GM12865 (cell line): ENCODE results near the gene F11.

Source experiments
- DNase-seq: peaks from one replicate; pipeline ENCODE4 v3.0.0; 2010; ENCODE audit warnings: low read depth
- H3K4me3 ChIP-seq: 2 replicates; pipeline ENCODE4 v1.5.1; 2011; ENCODE audit warnings: mild to moderate bottlenecking, low read depth, low read length, control low read depth
- CTCF ChIP-seq: IDR thresholded peaks from 2 replicates; pipeline ENCODE4 v1.5.1; 2011; ENCODE audit warnings: low read length, control low read depth, low read depth, inconsistent platforms; ENCODE audit not compliant: insufficient read depth; ENCODE audit errors: missing control alignments

The F11 gene

GRCh38 chr4:186265683-186266652, at the start of gene F11:
Gene F11 (plus strand): TSS chr4:186266189. CDS start chr4:186267137, 948 bp downstream.
- DNase-seq: no peak
- no peak within 1 kb of the TSS for H3K4me3 ChIP-seq
- no peak for TF ChIP-seq CTCF

GRCh38 chr4:186216465-186217024, 49.4 kb upstream of the F11 start:
- no peak for TF ChIP-seq CTCF
- DNase-seq: no peak
- H3K4me3 ChIP-seq: no peak overlapping the region

- DNase-seq: no peak
- no peak overlapping the region for H3K4me3 ChIP-seq
- TF ChIP-seq CTCF: no peak
Measured at GRCh38 chr4:186217733-186218293, 48.2 kb upstream of the F11 start.

GRCh38 chr4:186221624-186222023, 44.4 kb upstream of the F11 start:
- no peak for TF ChIP-seq CTCF
- DNase-seq: no peak
- H3K4me3 ChIP-seq: no peak overlapping the region

GRCh38 chr4:186225848-186226247, 40.1 kb upstream of the F11 start:
- no peak for TF ChIP-seq CTCF
- no peak for DNase-seq
- H3K4me3 ChIP-seq: no peak overlapping the region

GRCh38 chr4:186226521-186227189, 39.3 kb upstream of the F11 start:
- no peak overlapping the region for H3K4me3 ChIP-seq
- DNase-seq: no peak
- no peak for TF ChIP-seq CTCF
